HepG2 (cell line): Measurements from ENCODE around the gene RGCC.

Experiments
- CC2D1A ChIP-seq: sonication (generic); formaldehyde crosslinking; IDR thresholded peaks from 2 replicates; pipeline ENCODE4 v1.8.1; 2023; ENCODE audit warnings: mild to moderate bottlenecking, missing genetic modification reagents
- HNRNPK ChIP-seq: fragments of 200-400 bp; formaldehyde crosslinking; IDR thresholded peaks from 2 replicates; pipeline ENCODE4 v1.6.1; 2018; ENCODE audit warnings: low read length, low read depth, moderate library complexity, mild to moderate bottlenecking; ENCODE audit not compliant: poor library complexity, severe bottlenecking
- MZF1 ChIP-seq: sonication (generic); formaldehyde crosslinking; IDR thresholded peaks from 2 replicates; pipeline ENCODE4 v1.8.1; 2023; ENCODE audit warnings: mild to moderate bottlenecking, missing genetic modification reagents, borderline replicate concordance
- NR2C2 ChIP-seq: sonication (generic); formaldehyde crosslinking; IDR thresholded peaks from 2 replicates; pipeline ENCODE4 v1.4.0; 2020; ENCODE audit warnings: missing genetic modification reagents, mild to moderate bottlenecking, moderate library complexity, borderline replicate concordance
- RFXAP ChIP-seq: sonication (generic); formaldehyde crosslinking; IDR thresholded peaks from 2 replicates; pipeline ENCODE4 v1.4.0; 2020; ENCODE audit warnings: missing genetic modification reagents, borderline replicate concordance
- SRF ChIP-seq: IDR thresholded peaks from 2 replicates; pipeline ENCODE4 v1.6.1; 2011; ENCODE audit warnings: mild to moderate bottlenecking, low read depth, low read length, moderate library complexity
- ZBTB1 ChIP-seq: sonication (generic); formaldehyde crosslinking; IDR thresholded peaks from 2 replicates; pipeline ENCODE4 v1.4.0; 2020; ENCODE audit warnings: missing genetic modification reagents, borderline replicate concordance
- ZNF12 ChIP-seq: sonication (generic); formaldehyde crosslinking; IDR thresholded peaks from 2 replicates; pipeline ENCODE4 v1.5.0; 2020; ENCODE audit warnings: missing genetic modification reagents
- ZNF350 ChIP-seq: sonication (generic); formaldehyde crosslinking; IDR thresholded peaks from 2 replicates; pipeline ENCODE4 v1.4.0; 2020; ENCODE audit warnings: mild to moderate bottlenecking, low read depth, missing genetic modification reagents, borderline replicate concordance
- ZSCAN12 ChIP-seq: sonication (generic); formaldehyde crosslinking; IDR thresholded peaks from 2 replicates; pipeline ENCODE4 v1.9.0; 2021; ENCODE audit warnings: mild to moderate bottlenecking, missing genetic modification reagents
- TF ChIP-seq, protein P1 (sequence below): sonication (generic); formaldehyde crosslinking; conservative IDR thresholded peaks from 2 replicates; pipeline ENCODE4 v1.8.0; 2022; ENCODE audit warnings: mild to moderate bottlenecking, moderate library complexity, missing genetic modification reagents
- TF ChIP-seq, protein P2 (sequence below): sonication (generic); formaldehyde crosslinking; IDR thresholded peaks from 2 replicates; pipeline ENCODE4 v1.5.0; 2020; ENCODE audit warnings: mild to moderate bottlenecking, missing genetic modification reagents, moderate library complexity
- TF ChIP-seq, protein P3 (sequence below): sonication (generic); IDR thresholded peaks from 2 replicates; pipeline ENCODE4 v1.6.1; 2016; ENCODE audit warnings: low read depth, borderline replicate concordance
- TF ChIP-seq, protein P4 (sequence below): sonication (generic); formaldehyde crosslinking; IDR thresholded peaks from 2 replicates; pipeline ENCODE4 v1.8.0; 2022; ENCODE audit warnings: missing genetic modification reagents, mild to moderate bottlenecking, moderate library complexity, borderline replicate concordance

DNA sequence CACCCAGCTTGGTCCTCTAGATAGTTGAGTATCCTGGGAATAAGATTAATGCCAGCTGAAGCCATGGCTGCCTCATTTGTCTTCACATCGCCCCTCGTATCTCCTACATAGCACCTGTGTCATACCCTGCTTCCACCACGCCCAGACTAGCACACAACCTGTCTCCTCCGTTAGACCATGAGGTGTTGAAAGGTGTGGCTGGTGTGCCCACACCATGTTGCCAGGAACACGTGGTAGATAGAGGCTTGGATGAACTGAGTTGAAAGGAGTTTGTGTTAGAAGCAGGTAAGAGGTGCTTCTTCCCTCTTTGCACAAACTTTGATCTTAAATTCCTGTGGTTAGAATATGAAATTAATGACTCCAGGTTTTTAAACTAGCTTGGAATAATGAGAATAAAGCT is 40.1 kb downstream of the RGCC start:
- no peak for TF ChIP-seq ZBTB1 (CRISPR knock-in tag)
- no peak for TF ChIP-seq ZNF12 (CRISPR knock-in tag)
- no peak for TF ChIP-seq ZNF350
- TF ChIP-seq HNRNPK, result no peak
- TF ChIP-seq NR2C2 (CRISPR knock-in tag), result no peak
- no peak for TF ChIP-seq CC2D1A (CRISPR knock-in tag)
- TF ChIP-seq, protein P1, sequence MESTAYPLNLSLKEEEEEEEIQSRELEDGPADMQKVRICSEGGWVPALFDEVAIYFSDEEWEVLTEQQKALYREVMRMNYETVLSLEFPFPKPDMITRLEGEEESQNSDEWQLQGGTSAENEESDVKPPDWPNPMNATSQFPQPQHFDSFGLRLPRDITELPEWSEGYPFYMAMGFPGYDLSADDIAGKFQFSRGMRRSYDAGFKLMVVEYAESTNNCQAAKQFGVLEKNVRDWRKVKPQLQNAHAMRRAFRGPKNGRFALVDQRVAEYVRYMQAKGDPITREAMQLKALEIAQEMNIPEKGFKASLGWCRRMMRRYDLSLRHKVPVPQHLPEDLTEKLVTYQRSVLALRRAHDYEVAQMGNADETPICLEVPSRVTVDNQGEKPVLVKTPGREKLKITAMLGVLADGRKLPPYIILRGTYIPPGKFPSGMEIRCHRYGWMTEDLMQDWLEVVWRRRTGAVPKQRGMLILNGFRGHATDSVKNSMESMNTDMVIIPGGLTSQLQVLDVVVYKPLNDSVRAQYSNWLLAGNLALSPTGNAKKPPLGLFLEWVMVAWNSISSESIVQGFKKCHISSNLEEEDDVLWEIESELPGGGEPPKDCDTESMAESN (CRISPR knock-in tag), result no peak
- no peak for TF ChIP-seq RFXAP (CRISPR knock-in tag)
- TF ChIP-seq, protein P2, sequence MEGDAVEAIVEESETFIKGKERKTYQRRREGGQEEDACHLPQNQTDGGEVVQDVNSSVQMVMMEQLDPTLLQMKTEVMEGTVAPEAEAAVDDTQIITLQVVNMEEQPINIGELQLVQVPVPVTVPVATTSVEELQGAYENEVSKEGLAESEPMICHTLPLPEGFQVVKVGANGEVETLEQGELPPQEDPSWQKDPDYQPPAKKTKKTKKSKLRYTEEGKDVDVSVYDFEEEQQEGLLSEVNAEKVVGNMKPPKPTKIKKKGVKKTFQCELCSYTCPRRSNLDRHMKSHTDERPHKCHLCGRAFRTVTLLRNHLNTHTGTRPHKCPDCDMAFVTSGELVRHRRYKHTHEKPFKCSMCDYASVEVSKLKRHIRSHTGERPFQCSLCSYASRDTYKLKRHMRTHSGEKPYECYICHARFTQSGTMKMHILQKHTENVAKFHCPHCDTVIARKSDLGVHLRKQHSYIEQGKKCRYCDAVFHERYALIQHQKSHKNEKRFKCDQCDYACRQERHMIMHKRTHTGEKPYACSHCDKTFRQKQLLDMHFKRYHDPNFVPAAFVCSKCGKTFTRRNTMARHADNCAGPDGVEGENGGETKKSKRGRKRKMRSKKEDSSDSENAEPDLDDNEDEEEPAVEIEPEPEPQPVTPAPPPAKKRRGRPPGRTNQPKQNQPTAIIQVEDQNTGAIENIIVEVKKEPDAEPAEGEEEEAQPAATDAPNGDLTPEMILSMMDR (CRISPR knock-in tag), result no peak
- TF ChIP-seq ZSCAN12 (CRISPR knock-in tag), result no peak
- TF ChIP-seq SRF, result no peak
- TF ChIP-seq, protein P3, sequence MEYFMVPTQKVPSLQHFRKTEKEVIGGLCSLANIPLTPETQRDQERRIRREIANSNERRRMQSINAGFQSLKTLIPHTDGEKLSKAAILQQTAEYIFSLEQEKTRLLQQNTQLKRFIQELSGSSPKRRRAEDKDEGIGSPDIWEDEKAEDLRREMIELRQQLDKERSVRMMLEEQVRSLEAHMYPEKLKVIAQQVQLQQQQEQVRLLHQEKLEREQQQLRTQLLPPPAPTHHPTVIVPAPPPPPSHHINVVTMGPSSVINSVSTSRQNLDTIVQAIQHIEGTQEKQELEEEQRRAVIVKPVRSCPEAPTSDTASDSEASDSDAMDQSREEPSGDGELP, result no peak
- TF ChIP-seq, protein P4, sequence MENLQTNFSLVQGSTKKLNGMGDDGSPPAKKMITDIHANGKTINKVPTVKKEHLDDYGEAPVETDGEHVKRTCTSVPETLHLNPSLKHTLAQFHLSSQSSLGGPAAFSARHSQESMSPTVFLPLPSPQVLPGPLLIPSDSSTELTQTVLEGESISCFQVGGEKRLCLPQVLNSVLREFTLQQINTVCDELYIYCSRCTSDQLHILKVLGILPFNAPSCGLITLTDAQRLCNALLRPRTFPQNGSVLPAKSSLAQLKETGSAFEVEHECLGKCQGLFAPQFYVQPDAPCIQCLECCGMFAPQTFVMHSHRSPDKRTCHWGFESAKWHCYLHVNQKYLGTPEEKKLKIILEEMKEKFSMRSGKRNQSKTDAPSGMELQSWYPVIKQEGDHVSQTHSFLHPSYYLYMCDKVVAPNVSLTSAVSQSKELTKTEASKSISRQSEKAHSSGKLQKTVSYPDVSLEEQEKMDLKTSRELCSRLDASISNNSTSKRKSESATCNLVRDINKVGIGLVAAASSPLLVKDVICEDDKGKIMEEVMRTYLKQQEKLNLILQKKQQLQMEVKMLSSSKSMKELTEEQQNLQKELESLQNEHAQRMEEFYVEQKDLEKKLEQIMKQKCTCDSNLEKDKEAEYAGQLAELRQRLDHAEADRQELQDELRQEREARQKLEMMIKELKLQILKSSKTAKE, result no peak
- TF ChIP-seq MZF1 (CRISPR knock-in tag), result no peak
